HG02588 (cell line): ENCODE data around the gene TMEM132D.
A peak's percentile ranks its signal among the peaks of the same experiment; 100 is the strongest.

Experiments used
- ATAC-seq: cut with Tn5 transposase; IDR thresholded peaks from one replicate; pipeline ENCODE4 v1.9.1; 2021; ENCODE audit warnings: mild to moderate bottlenecking, moderate library complexity; ENCODE audit not compliant: unreplicated experiment

TMEM132D gene

GRCh38 chr12:129605666-129606065 is 298.2 kb downstream of the TMEM132D start:
- no peak for ATAC-seq

GRCh38 chr12:129604506-129604905 is 299.3 kb downstream of the TMEM132D start:
- no peak for ATAC-seq

- ATAC-seq, result no peak
These were observed 304.4 kb downstream of the TMEM132D start for GRCh38 chr12:129599406-129599805.

GRCh38 chr12:129594098-129594497 is 309.7 kb downstream of the TMEM132D start:
- no peak for ATAC-seq

- ATAC-seq, result no peak
These were observed 311.4 kb downstream of the TMEM132D start for GRCh38 chr12:129592449-129592848.

- ATAC-seq, result no peak
These were observed 314.3 kb downstream of the TMEM132D start for GRCh38 chr12:129589503-129589902.

- no peak for ATAC-seq
These were observed 315.7 kb downstream of the TMEM132D start for GRCh38 chr12:129588142-129588541.

- no peak for ATAC-seq
These were observed 318.5 kb downstream of the TMEM132D start for GRCh38 chr12:129585296-129585695.

- ATAC-seq, result no peak
These were observed 323.9 kb downstream of the TMEM132D start for GRCh38 chr12:129579879-129580278.

GRCh38 chr12:129571901-129572494 is 331.8 kb downstream of the TMEM132D start:
- ATAC-seq, result no peak

GRCh38 chr12:129570796-129571400 is 332.9 kb downstream of the TMEM132D start:
- ATAC-seq, result no peak

- no peak for ATAC-seq
These were observed 337.0 kb downstream of the TMEM132D start for GRCh38 chr12:129566800-129567199.

- peak; percentile 41 for ATAC-seq
These were observed 339.1 kb downstream of the TMEM132D start for GRCh38 chr12:129564768-129565167.

GRCh38 chr12:129563266-129563665 is 340.6 kb downstream of the TMEM132D start:
- no peak for ATAC-seq

- no peak for ATAC-seq
These were observed 342.5 kb downstream of the TMEM132D start for GRCh38 chr12:129561304-129561703.

GRCh38 chr12:129559776-129560175 is 344.0 kb downstream of the TMEM132D start:
- ATAC-seq, result no peak

GRCh38 chr12:129558036-129558435 is 345.8 kb downstream of the TMEM132D start:
- no peak for ATAC-seq

GRCh38 chr12:129556082-129556481 is 347.7 kb downstream of the TMEM132D start:
- ATAC-seq, result no peak

GRCh38 chr12:129552996-129553750 is 350.7 kb downstream of the TMEM132D start:
- no peak for ATAC-seq

GRCh38 chr12:129551441-129551840 is 352.4 kb downstream of the TMEM132D start:
- no peak for ATAC-seq

GRCh38 chr12:129550353-129550752 is 353.5 kb downstream of the TMEM132D start:
- ATAC-seq, result no peak

- no peak for ATAC-seq
These were observed 354.2 kb downstream of the TMEM132D start for GRCh38 chr12:129549656-129550055.
